Upper lobe of left lung (tissue), 4 donors: Measurements from ENCODE around the gene SEPTIN1.
A peak's percentile ranks its signal among the peaks of the same experiment; 100 is the strongest.

Experiments used
- EP300 ChIP-seq, 4 donors: sonication (generic); formaldehyde crosslinking; IDR thresholded peaks; one replicate each; pipeline ENCODE4 v1.5.1; 2017; ENCODE audit warnings: antibody characterized with exemption in 4 of 4, control low read depth in 2 of 4
- POLR2A ChIP-seq, 4 donors: fragments of 450-650 bp; IDR thresholded peaks; one replicate each; pipeline ENCODE4 v1.5.1; 2016 to 2017; ENCODE audit warnings: antibody characterized with exemption in 4 of 4, mild to moderate bottlenecking in 2 of 4
- POLR2AphosphoS5 ChIP-seq, 2 donors: sonication (generic); formaldehyde crosslinking; IDR thresholded peaks; one replicate each; pipeline ENCODE4 v1.5.1; 2017; ENCODE audit warnings: antibody characterized with exemption in 2 of 2
- TF ChIP-seq, protein P1 (sequence below), 6 experiments: fragments of 450-650 bp in 4 of 6; fragments of 200-600 bp in 2 of 6; sonication (generic) in 2 of 6; IDR thresholded peaks; one replicate each; pipeline ENCODE4 v1.5.1; 2016 to 2019; ENCODE audit warnings: antibody characterized with exemption in 6 of 6

- TF ChIP-seq, protein P1, sequence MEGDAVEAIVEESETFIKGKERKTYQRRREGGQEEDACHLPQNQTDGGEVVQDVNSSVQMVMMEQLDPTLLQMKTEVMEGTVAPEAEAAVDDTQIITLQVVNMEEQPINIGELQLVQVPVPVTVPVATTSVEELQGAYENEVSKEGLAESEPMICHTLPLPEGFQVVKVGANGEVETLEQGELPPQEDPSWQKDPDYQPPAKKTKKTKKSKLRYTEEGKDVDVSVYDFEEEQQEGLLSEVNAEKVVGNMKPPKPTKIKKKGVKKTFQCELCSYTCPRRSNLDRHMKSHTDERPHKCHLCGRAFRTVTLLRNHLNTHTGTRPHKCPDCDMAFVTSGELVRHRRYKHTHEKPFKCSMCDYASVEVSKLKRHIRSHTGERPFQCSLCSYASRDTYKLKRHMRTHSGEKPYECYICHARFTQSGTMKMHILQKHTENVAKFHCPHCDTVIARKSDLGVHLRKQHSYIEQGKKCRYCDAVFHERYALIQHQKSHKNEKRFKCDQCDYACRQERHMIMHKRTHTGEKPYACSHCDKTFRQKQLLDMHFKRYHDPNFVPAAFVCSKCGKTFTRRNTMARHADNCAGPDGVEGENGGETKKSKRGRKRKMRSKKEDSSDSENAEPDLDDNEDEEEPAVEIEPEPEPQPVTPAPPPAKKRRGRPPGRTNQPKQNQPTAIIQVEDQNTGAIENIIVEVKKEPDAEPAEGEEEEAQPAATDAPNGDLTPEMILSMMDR (IDR thresholded peaks at IDR 0.05): no peak
- no peak for TF ChIP-seq EP300 (IDR thresholded peaks at IDR 0.05)
- TF ChIP-seq POLR2AphosphoS5 (IDR thresholded peaks at IDR 0.05): peak in 1 of 2 donors; percentile 15
- peak in 1 of 4 donors; percentile 34 for TF ChIP-seq POLR2A (IDR thresholded peaks at IDR 0.05)
These were observed at the start of gene SEPTIN1 for GRCh38 chr16:30382111-30382881.
